ENCODE data around the gene BEST2.

The BEST2 gene

GRCh38 chr19:12772323-12772722 lies 20.7 kb downstream of the BEST2 start:
- DNase-seq, result no peak

GRCh38 chr19:12773571-12773970 lies 22.0 kb downstream of the BEST2 start:
- peak; percentile 22 to 34 for DNase-seq

GRCh38 chr19:12774588-12775555 lies 23.3 kb downstream of the BEST2 start, which contains the start of gene HOOK2:
Gene HOOK2, minus strand, starts transcription at chr19:12775552. Its CDS starts 103 bp downstream, at chr19:12775449.
- DNase-seq, result no peak

GRCh38 chr19:12777217-12778016 lies 25.8 kb downstream of the BEST2 start:
- DNase-seq, result peak; percentile 67 to 78

- DNase-seq, result peak in 1 of 2 experiments; percentile 54
These were observed 26.7 kb downstream of the BEST2 start for GRCh38 chr19:12778017-12778904.

GRCh38 chr19:12778905-12779161 lies 27.2 kb downstream of the BEST2 start:
- no peak for DNase-seq

GRCh38 chr19:12779162-12779993 lies 27.8 kb downstream of the BEST2 start:
- DNase-seq, result no peak

GRCh38 chr19:12782174-12782423 lies 30.5 kb downstream of the BEST2 start:
- DNase-seq, result no peak

GRCh38 chr19:12782424-12783290 lies 31.1 kb downstream of the BEST2 start:
- peak; percentile 44 to 68 for DNase-seq

GRCh38 chr19:12783291-12783848 lies 31.8 kb downstream of the BEST2 start:
- no peak for DNase-seq

GRCh38 chr19:12783849-12784393 lies 32.3 kb downstream of the BEST2 start:
- DNase-seq, result no peak

- no peak for DNase-seq
These were observed 32.8 kb downstream of the BEST2 start for GRCh38 chr19:12784394-12784870.

GRCh38 chr19:12784871-12785430 lies 33.4 kb downstream of the BEST2 start:
- peak in 1 of 2 experiments; percentile 45 for DNase-seq

- peak; percentile 59 to 65 for DNase-seq
These were observed 33.9 kb downstream of the BEST2 start for GRCh38 chr19:12785431-12786031.

GRCh38 chr19:12786141-12786870 lies 34.7 kb downstream of the BEST2 start:
- DNase-seq, result peak; percentile 20 to 57

GRCh38 chr19:12786952-12787351 lies 35.4 kb downstream of the BEST2 start:
- DNase-seq, result no peak

- DNase-seq, result no peak
These were observed 35.9 kb downstream of the BEST2 start for GRCh38 chr19:12787458-12787857.

- no peak for DNase-seq
These were observed 36.6 kb downstream of the BEST2 start for GRCh38 chr19:12788042-12788681.

All from Kasumi-1 (cell line).